ENCODE measurements around the gene EPB41. TPM values are rescaled to one million over a fixed set of nuclear protein-coding genes. Genes with fewer than 3 reads are reported as not detected.

Gene EPB41
- total and polyA plus RNA-seq, 2 experiments from 2014 or later = 26.8 to 112 TPM

DNA sequence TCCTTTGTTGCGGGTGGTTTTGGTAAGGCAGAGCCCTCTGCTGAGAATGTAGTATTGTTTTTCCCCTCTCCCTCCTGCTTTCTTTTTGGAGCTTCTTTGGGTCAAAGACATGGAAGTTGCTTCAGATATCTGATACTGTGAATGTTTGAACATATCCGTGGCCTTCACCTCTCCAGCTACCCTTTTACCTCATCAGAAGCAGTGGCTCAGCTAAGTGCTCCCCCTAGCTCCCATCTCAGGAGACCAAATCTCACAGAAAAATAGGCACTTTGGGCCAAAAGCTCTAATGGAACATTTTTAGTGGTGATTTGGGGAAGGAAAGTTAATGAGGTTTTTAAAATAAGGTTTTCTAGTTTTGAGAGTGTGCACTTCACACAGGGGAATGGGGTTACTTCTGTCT, 203.0 kb downstream of the EPB41 start:
- H3K4me2 ChIP-seq = no peak overlapping the region
- peaks cover 23% of the 10 kb centered on the region for H3K27me3 ChIP-seq (ENCODE audit: insufficient read depth)
- Mint-ChIP-seq H3K27ac (no peak overlapping the region), H3K4me1 (peaks cover 13% of the 10 kb centered on the region), H3K27me3 (ENCODE audit: insufficient read depth, low read depth, poor library complexity) (peaks cover 22% of the 10 kb centered on the region), H3K36me3 (ENCODE audit: low read depth) (peaks cover 20% of the 10 kb centered on the region), H3K9me3 (no peaks in the 10 kb centered on the region), H3K4me3 (no peak overlapping the region)
- no peak overlapping the region for H3K4me3 ChIP-seq
- no peaks in the 10 kb centered on the region; the same call in 1 of the 2 replicates for H4K20me1 ChIP-seq (replicated peaks; ENCODE audit: insufficient read depth)
- no peak overlapping the region for H2AFZ ChIP-seq
- TF ChIP-seq, protein P1, sequence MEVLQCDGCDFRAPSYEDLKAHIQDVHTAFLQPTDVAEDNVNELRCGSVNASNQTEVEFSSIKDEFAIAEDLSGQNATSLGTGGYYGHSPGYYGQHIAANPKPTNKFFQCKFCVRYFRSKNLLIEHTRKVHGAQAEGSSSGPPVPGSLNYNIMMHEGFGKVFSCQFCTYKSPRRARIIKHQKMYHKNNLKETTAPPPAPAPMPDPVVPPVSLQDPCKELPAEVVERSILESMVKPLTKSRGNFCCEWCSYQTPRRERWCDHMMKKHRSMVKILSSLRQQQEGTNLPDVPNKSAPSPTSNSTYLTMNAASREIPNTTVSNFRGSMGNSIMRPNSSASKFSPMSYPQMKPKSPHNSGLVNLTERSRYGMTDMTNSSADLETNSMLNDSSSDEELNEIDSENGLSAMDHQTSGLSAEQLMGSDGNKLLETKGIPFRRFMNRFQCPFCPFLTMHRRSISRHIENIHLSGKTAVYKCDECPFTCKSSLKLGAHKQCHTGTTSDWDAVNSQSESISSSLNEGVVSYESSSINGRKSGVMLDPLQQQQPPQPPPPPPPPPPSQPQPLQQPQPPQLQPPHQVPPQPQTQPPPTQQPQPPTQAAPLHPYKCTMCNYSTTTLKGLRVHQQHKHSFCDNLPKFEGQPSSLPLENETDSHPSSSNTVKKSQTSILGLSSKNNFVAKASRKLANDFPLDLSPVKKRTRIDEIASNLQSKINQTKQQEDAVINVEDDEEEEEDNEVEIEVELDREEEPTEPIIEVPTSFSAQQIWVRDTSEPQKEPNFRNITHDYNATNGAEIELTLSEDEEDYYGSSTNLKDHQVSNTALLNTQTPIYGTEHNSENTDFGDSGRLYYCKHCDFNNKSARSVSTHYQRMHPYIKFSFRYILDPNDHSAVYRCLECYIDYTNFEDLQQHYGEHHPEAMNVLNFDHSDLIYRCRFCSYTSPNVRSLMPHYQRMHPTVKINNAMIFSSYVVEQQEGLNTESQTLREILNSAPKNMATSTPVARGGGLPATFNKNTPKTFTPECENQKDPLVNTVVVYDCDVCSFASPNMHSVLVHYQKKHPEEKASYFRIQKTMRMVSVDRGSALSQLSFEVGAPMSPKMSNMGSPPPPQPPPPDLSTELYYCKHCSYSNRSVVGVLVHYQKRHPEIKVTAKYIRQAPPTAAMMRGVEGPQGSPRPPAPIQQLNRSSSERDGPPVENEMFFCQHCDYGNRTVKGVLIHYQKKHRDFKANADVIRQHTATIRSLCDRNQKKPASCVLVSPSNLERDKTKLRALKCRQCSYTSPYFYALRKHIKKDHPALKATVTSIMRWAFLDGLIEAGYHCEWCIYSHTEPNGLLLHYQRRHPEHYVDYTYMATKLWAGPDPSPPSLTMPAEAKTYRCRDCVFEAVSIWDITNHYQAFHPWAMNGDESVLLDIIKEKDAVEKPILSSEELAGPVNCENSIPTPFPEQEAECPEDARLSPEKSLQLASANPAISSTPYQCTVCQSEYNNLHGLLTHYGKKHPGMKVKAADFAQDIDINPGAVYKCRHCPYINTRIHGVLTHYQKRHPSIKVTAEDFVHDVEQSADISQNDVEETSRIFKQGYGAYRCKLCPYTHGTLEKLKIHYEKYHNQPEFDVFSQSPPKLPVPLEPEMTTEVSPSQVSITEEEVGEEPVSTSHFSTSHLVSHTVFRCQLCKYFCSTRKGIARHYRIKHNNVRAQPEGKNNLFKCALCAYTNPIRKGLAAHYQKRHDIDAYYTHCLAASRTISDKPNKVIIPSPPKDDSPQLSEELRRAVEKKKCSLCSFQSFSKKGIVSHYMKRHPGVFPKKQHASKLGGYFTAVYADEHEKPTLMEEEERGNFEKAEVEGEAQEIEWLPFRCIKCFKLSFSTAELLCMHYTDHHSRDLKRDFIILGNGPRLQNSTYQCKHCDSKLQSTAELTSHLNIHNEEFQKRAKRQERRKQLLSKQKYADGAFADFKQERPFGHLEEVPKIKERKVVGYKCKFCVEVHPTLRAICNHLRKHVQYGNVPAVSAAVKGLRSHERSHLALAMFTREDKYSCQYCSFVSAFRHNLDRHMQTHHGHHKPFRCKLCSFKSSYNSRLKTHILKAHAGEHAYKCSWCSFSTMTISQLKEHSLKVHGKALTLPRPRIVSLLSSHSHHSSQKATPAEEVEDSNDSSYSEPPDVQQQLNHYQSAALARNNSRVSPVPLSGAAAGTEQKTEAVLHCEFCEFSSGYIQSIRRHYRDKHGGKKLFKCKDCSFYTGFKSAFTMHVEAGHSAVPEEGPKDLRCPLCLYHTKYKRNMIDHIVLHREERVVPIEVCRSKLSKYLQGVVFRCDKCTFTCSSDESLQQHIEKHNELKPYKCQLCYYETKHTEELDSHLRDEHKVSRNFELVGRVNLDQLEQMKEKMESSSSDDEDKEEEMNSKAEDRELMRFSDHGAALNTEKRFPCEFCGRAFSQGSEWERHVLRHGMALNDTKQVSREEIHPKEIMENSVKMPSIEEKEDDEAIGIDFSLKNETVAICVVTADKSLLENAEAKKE (CRISPR knock-in tag; IDR thresholded peaks at IDR 0.05) = no peak
- TF ChIP-seq, protein P2, sequence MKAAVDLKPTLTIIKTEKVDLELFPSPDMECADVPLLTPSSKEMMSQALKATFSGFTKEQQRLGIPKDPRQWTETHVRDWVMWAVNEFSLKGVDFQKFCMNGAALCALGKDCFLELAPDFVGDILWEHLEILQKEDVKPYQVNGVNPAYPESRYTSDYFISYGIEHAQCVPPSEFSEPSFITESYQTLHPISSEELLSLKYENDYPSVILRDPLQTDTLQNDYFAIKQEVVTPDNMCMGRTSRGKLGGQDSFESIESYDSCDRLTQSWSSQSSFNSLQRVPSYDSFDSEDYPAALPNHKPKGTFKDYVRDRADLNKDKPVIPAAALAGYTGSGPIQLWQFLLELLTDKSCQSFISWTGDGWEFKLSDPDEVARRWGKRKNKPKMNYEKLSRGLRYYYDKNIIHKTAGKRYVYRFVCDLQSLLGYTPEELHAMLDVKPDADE (IDR thresholded peaks at IDR 0.05) = no peak
- TF ChIP-seq STAT1 (IDR thresholded peaks at IDR 0.05; ENCODE audit: unreplicated experiment) (no peak), ZNF331 (CRISPR knock-in tag; IDR thresholded peaks at IDR 0.05; ENCODE audit: low read depth) (no peak), EZH2phosphoT487 (IDR thresholded peaks at IDR 0.05; ENCODE audit: unreplicated experiment) (no peak), POLR2AphosphoS5 (IDR thresholded peaks at IDR 0.05; ENCODE audit: low read depth) (no peak), CREB1 (CRISPR knock-in tag; IDR thresholded peaks at IDR 0.05; ENCODE audit: low read depth) (no peak)
- TF ChIP-seq, protein P3, sequence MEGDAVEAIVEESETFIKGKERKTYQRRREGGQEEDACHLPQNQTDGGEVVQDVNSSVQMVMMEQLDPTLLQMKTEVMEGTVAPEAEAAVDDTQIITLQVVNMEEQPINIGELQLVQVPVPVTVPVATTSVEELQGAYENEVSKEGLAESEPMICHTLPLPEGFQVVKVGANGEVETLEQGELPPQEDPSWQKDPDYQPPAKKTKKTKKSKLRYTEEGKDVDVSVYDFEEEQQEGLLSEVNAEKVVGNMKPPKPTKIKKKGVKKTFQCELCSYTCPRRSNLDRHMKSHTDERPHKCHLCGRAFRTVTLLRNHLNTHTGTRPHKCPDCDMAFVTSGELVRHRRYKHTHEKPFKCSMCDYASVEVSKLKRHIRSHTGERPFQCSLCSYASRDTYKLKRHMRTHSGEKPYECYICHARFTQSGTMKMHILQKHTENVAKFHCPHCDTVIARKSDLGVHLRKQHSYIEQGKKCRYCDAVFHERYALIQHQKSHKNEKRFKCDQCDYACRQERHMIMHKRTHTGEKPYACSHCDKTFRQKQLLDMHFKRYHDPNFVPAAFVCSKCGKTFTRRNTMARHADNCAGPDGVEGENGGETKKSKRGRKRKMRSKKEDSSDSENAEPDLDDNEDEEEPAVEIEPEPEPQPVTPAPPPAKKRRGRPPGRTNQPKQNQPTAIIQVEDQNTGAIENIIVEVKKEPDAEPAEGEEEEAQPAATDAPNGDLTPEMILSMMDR (conservative IDR thresholded peaks at IDR 0.05; ENCODE audit: low read depth in 2 of 2) = peak; percentile 46 to 67
- H3F3A ChIP-seq (replicated peaks; ENCODE audit: low read depth) = peaks cover 14% of the 10 kb centered on the region; the same call in 1 of the 2 replicates
- DNase-seq (ENCODE audit: low spot score) = peak; percentile 52
- H3K79me2 ChIP-seq (replicated peaks; ENCODE audit: insufficient read depth) = no peaks in the 10 kb centered on the region
- H3K4me1 ChIP-seq (ENCODE audit: insufficient read depth) = peaks cover 14% of the 10 kb centered on the region; the same call in 1 of the 2 replicates
- H3K9me2 ChIP-seq (ENCODE audit: insufficient read depth) = no peaks in the 10 kb centered on the region
- no peaks in the 10 kb centered on the region for H3K36me3 ChIP-seq (ENCODE audit: insufficient read depth)
- H3K27ac ChIP-seq (ENCODE audit: low read depth) = no peak overlapping the region
- no peak for ATAC-seq
